ENCODE results near the gene ACTN4. TPM values are rescaled to one million over a fixed set of nuclear protein-coding genes. Genes with fewer than 3 reads are reported as not detected.

Gene ACTN4
- total and polyA plus RNA-seq, 2 donors (not counting 1 experiment from before 2014, with no cell fraction given) = 108 to 164 TPM

DNA sequence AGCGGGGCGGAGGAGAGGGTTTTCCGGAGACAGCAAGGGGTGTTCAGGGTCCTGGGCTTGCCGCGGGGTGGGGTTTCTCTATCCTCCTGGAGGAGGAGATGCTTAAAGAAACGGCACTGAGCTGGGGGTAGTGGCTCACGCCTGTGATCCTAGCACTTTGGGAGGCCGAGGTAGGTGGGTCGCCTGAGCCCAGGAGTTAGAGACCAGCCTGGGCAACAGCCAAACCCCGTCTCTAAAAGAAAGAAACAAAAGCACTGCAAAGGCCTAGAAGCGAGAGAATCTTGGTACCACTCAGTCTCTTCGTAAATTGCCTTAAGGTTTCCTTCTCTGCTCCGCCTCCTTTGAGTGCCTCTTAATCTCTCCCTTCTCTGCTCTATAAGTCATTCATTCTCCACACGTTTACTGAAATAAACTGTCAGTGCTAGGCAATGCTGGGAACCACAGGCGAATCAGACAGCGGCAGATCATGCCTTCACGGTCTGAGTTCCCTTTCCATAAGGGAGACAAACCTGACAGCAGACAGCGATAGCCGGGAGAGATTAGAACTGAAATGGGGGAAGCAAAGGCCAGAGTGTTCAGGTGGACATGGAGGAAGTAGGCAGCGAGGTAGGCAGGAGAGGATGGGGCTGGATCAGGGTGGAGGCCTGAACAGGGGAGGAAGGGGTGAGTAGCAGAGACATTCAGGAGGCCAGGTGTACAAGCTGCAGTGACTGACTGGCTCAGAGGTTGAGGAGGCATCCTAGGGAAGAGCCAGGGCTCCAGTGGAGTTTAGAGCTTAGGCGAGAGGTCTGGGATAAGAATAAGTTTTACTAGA lies 27.9 kb upstream of the ACTN4 start:
- TF ChIP-seq, protein P1, sequence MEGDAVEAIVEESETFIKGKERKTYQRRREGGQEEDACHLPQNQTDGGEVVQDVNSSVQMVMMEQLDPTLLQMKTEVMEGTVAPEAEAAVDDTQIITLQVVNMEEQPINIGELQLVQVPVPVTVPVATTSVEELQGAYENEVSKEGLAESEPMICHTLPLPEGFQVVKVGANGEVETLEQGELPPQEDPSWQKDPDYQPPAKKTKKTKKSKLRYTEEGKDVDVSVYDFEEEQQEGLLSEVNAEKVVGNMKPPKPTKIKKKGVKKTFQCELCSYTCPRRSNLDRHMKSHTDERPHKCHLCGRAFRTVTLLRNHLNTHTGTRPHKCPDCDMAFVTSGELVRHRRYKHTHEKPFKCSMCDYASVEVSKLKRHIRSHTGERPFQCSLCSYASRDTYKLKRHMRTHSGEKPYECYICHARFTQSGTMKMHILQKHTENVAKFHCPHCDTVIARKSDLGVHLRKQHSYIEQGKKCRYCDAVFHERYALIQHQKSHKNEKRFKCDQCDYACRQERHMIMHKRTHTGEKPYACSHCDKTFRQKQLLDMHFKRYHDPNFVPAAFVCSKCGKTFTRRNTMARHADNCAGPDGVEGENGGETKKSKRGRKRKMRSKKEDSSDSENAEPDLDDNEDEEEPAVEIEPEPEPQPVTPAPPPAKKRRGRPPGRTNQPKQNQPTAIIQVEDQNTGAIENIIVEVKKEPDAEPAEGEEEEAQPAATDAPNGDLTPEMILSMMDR (IDR thresholded peaks at IDR 0.05) = no peak
- TF ChIP-seq EZH2 (IDR thresholded peaks at IDR 0.05; ENCODE audit: borderline replicate concordance, insufficient read depth, low read depth, low read length, poor library complexity, severe bottlenecking) = no peak
- Mint-ChIP-seq H3K27me3 (no peaks in the 10 kb centered on the region), H3K4me3 (peak overlapping the region; percentile 100), H3K27ac (peak overlapping the region; percentile 98), H3K4me1 (peaks cover 43% of the 10 kb centered on the region), H3K9me3 (ENCODE audit: insufficient read depth) (no peaks in the 10 kb centered on the region)
- H3K4me1 ChIP-seq (ENCODE audit: control insufficient read depth in 2 of 2, insufficient read depth in 2 of 2, low read length in 2 of 2) = peaks cover 33 to 44% of the 10 kb centered on the region in 2 donors
- H3K27ac ChIP-seq (ENCODE audit: low read length in 2 of 2) = peak overlapping the region; percentile 88 to 93
- intact Hi-C loops (cut with micrococcal nuclease) = loop anchor here (1.0 to 10.0 kb wide), 10 partner anchors 62 to 841 kb away; partner anchors contain the start of genes FAM98C, GGN, NFKBIB and PLEKHG2
- DNase-seq = no peak
- H3K36me3 ChIP-seq (replicated peaks in 1 of 2; ENCODE audit: control extremely low read depth in 1 of 2, control insufficient read depth in 1 of 2, extremely low read depth in 1 of 2, insufficient read depth in 2 of 2, low read length in 1 of 2) = peaks cover 2 to 41% of the 10 kb centered on the region in 2 experiments
- CTCF ChIA-PET = interaction anchor here (1.0 to 5.6 kb wide), 11 partner anchors 16 to 311 kb away, joined by 3 to 65 read pairs (median 5); partner anchors contain the start of genes ACTN4, FAM98C, MRPS12 and SARS2
- H3K79me2 ChIP-seq (ENCODE audit: control insufficient read depth, insufficient read depth, low read length) = peaks cover 65% of the 10 kb centered on the region
- ATAC-seq (ENCODE audit: low read depth) = no peak
- H2AFZ ChIP-seq (ENCODE audit: insufficient read depth, low read depth, low read length, poor library complexity, severe bottlenecking) = peak overlapping the region; percentile 86
- H3K4me3 ChIP-seq (ENCODE audit: control extremely low read depth in 1 of 5, extremely low read depth in 1 of 5, insufficient read depth in 1 of 5, low read depth in 2 of 5, low read length in 4 of 5) = peak overlapping the region; percentile 54 to 95 (median 79)
- peak overlapping the region; percentile 98 for H3K9ac ChIP-seq (ENCODE audit: low read length)
- H3K27me3 ChIP-seq (replicated peaks in 1 of 4; ENCODE audit: control extremely low read depth in 1 of 4, control insufficient read depth in 3 of 4, insufficient read depth in 4 of 4, low read length in 3 of 4) = no peaks in the 10 kb centered on the region
- no peaks in the 10 kb centered on the region for H3K9me3 ChIP-seq (ENCODE audit: control extremely low read depth in 1 of 3, control insufficient read depth in 2 of 3, insufficient read depth in 1 of 3, low read length in 2 of 3)
- POLR2A ChIA-PET = interaction anchor here (0.5 to 2.4 kb wide), 9 partner anchors 15 to 784 kb away, joined by 3 to 14 read pairs (median 6); partner anchors contain the start of genes ACTN4, FAM98C, NFKBIB and PSMD8
- H4K20me1 ChIP-seq (ENCODE audit: control insufficient read depth, insufficient read depth, low read length, poor library complexity, severe bottlenecking) = peaks cover 28% of the 10 kb centered on the region
- H3K4me2 ChIP-seq (replicated peaks; ENCODE audit: low read depth, low read length, poor library complexity, severe bottlenecking) = peak overlapping the region; percentile 93
- 7% methylated on average over 20 of the region's 21 CpGs for WGBS (ENCODE audit: insufficient coverage)

DNA sequence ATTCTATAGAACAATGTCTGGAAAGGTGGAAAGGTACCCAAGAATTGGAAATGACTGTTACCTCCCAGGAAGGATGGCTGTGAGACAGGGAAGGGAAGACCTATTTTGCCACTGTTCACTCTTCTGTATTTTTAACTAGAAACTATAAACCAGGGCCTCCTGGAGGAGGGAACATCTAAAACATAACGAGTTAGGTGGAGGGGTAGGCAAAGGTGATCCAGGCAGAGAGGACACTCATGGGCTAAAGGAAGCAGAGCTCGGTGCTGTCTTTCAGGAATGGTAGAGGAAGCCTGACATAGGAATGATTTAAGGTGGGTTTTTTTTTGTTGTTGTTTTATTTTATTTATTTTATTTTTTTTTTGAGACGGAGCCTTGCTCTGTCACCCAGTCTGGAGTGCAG lies 22.6 kb upstream of the ACTN4 start:
- H3K4me2 ChIP-seq (replicated peaks; ENCODE audit: low read depth, low read length, poor library complexity, severe bottlenecking) = no peak overlapping the region
- POLR2A ChIA-PET = no interaction called here
- H3K36me3 ChIP-seq (replicated peaks in 1 of 2; ENCODE audit: control extremely low read depth in 1 of 2, control insufficient read depth in 1 of 2, extremely low read depth in 1 of 2, insufficient read depth in 2 of 2, low read length in 1 of 2) = peaks cover 2 to 72% of the 10 kb centered on the region in 2 experiments
- peaks cover 5% of the 10 kb centered on the region in 2 donors for H3K4me1 ChIP-seq (ENCODE audit: control insufficient read depth in 2 of 2, insufficient read depth in 2 of 2, low read length in 2 of 2)
- DNase-seq (no peak), ATAC-seq (ENCODE audit: low read depth) (no peak)
- no peak overlapping the region for H3K9ac ChIP-seq (ENCODE audit: low read length)
- no peak overlapping the region for H2AFZ ChIP-seq (ENCODE audit: insufficient read depth, low read depth, low read length, poor library complexity, severe bottlenecking)
- WGBS (ENCODE audit: insufficient coverage) = 94% methylated on average over 2 of the region's 3 CpGs
- Mint-ChIP-seq H3K4me1 (peaks cover 5% of the 10 kb centered on the region), H3K4me3 (no peak overlapping the region), H3K27ac (no peak overlapping the region), H3K9me3 (ENCODE audit: insufficient read depth) (no peaks in the 10 kb centered on the region), H3K27me3 (no peaks in the 10 kb centered on the region)
- CTCF ChIA-PET = interaction anchor here (0.7 to 1.6 kb wide), 2 partner anchors 9 to 222 kb away, joined by 3 to 6 read pairs; partner anchors contain the start of gene FAM98C
- intact Hi-C loops (cut with micrococcal nuclease) = no loop called here
- H3K9me3 ChIP-seq (ENCODE audit: control extremely low read depth in 1 of 3, control insufficient read depth in 2 of 3, insufficient read depth in 1 of 3, low read length in 2 of 3) = no peaks in the 10 kb centered on the region
- no peak for TF ChIP-seq EZH2 (IDR thresholded peaks at IDR 0.05; ENCODE audit: borderline replicate concordance, insufficient read depth, low read depth, low read length, poor library complexity, severe bottlenecking)
- TF ChIP-seq, protein P1 (IDR thresholded peaks at IDR 0.05) = no peak
- H4K20me1 ChIP-seq (ENCODE audit: control insufficient read depth, insufficient read depth, low read length, poor library complexity, severe bottlenecking) = peaks cover 18% of the 10 kb centered on the region
- no peak overlapping the region for H3K27ac ChIP-seq (ENCODE audit: low read length in 2 of 2)
- no peaks in the 10 kb centered on the region for H3K27me3 ChIP-seq (replicated peaks in 1 of 4; ENCODE audit: control extremely low read depth in 1 of 4, control insufficient read depth in 3 of 4, insufficient read depth in 4 of 4, low read length in 3 of 4)
- peaks cover 29% of the 10 kb centered on the region for H3K79me2 ChIP-seq (ENCODE audit: control insufficient read depth, insufficient read depth, low read length)
- no peak overlapping the region for H3K4me3 ChIP-seq (ENCODE audit: control extremely low read depth in 1 of 5, extremely low read depth in 1 of 5, insufficient read depth in 1 of 5, low read depth in 2 of 5, low read length in 4 of 5)

Data from B cell (primary cell).